DMS153 treated with DMSO at 0.1 percent for 48 hours (cell line): ENCODE measurements around the gene PRKD1.

Experiments used
- DNase-seq: peaks from one replicate; lab custom pipeline; 2025; ENCODE audit not compliant: unreplicated experiment; lab: John Stamatoyannopoulos, UW

The PRKD1 gene

GRCh38 chr14:29927376-29928116 lies at the start of gene PRKD1:
TSS of gene PRKD1 (minus strand) at chr14:29927847.
- DNase-seq, result peak; percentile 24

GRCh38 chr14:29971101-29971500 lies 43.5 kb upstream of the PRKD1 start:
- no peak for DNase-seq

- DNase-seq, result no peak
These were observed 27.4 kb upstream of the PRKD1 start for GRCh38 chr14:29955087-29955486.

- DNase-seq, result no peak
These were observed 25.9 kb upstream of the PRKD1 start for GRCh38 chr14:29953501-29953900.

GRCh38 chr14:29944091-29944490 lies 16.4 kb upstream of the PRKD1 start:
- DNase-seq, result no peak

GRCh38 chr14:29941401-29941800 lies 13.8 kb upstream of the PRKD1 start:
- DNase-seq, result no peak

GRCh38 chr14:29940482-29940881 lies 12.8 kb upstream of the PRKD1 start:
- DNase-seq, result no peak

- no peak for DNase-seq
These were observed 9.5 kb upstream of the PRKD1 start for GRCh38 chr14:29937116-29937515.

- DNase-seq, result no peak
These were observed 2.6 kb upstream of the PRKD1 start for GRCh38 chr14:29930283-29930682.

- DNase-seq, result no peak
These were observed 532 bp upstream of the PRKD1 start for GRCh38 chr14:29928117-29928640.

- peak; percentile 22 for DNase-seq
These were observed 809 bp downstream of the PRKD1 start for GRCh38 chr14:29926701-29927375.

GRCh38 chr14:29926228-29926627 lies 1.4 kb downstream of the PRKD1 start:
- no peak for DNase-seq

GRCh38 chr14:29925736-29926135 lies 1.9 kb downstream of the PRKD1 start:
- DNase-seq, result no peak

GRCh38 chr14:29925101-29925722 lies 2.4 kb downstream of the PRKD1 start:
- DNase-seq, result no peak

GRCh38 chr14:29919845-29920244 lies 7.8 kb downstream of the PRKD1 start:
- no peak for DNase-seq

GRCh38 chr14:29918981-29919380 lies 8.7 kb downstream of the PRKD1 start:
- DNase-seq, result no peak

GRCh38 chr14:29913566-29913965 lies 14.1 kb downstream of the PRKD1 start:
- DNase-seq, result no peak

- no peak for DNase-seq
These were observed 15.8 kb downstream of the PRKD1 start for GRCh38 chr14:29911810-29912209.

- no peak for DNase-seq
These were observed 18.7 kb downstream of the PRKD1 start for GRCh38 chr14:29908652-29909577.

GRCh38 chr14:29906256-29906870 lies 21.3 kb downstream of the PRKD1 start:
- DNase-seq, result peak; percentile 17
